NOMO-1 treated with DMSO at 0.1 percent for 48 hours (cell line): ENCODE data around the gene CD82.
A peak's percentile ranks its signal among the peaks of the same experiment; 100 is the strongest.
"Not testable (repeated sequence)": the region's sequence is repeated elsewhere in the genome, so short reads cannot be mapped to it uniquely, and the experiment has no call there.

Experiments
- DNase-seq: peaks from one replicate; lab custom pipeline; 2025; ENCODE audit not compliant: unreplicated experiment; lab: John Stamatoyannopoulos, UW

Gene CD82

DNA sequence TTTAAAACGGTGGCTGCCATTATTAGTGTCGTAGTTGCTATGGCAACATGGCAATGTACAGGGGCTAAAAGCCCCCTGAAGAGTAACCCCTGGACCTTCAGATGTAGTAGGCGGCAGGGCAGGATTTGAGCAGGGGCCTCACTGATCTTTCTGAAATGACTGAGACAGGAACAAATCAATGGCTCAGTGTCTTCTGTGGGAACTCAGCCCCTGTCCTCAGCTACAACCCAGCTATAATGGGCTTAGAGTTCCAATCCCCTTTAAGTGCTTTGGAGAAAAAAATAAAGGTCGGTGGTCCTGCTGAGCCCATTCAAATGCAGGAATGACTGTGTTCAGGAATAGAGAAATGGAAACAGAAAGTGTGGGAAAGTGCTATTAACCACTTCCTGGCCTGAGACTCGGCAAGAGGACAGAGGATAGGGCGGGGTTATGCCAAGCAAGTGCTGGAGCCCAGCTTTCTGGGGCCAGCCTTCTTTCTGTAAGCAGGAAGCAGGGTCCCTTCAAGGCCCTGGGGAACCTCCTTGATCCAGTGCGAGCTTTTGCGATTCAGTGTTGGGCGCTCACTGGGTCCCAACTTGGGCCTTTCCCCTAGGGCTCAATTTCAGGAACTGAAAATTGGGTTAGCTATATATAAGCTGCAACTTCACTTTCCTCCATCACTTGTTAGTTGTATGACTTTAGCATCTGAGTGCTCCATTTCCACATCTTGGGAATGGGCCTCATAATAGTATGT is 6.1 kb upstream of the CD82 start:
- peak; percentile 58 for DNase-seq

DNA sequence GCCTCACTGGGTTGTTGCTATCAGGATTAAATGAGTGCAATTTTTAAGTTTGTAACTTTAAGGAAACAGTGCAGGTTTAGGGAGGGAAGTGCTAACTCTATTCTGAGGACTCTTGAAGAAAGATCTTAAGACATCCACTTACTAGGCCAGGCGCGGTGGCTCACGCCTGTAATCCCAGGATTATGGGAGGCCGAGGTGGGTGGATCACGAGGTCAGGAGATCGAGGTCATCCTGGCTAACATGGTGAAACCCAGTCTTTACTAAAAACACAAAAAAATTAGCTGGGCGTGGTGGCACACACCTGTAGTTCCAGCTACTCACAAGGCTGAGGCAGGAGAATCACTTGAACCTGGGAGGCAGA is 5.5 kb upstream of the CD82 start:
- not testable (repeated sequence) for DNase-seq

DNA sequence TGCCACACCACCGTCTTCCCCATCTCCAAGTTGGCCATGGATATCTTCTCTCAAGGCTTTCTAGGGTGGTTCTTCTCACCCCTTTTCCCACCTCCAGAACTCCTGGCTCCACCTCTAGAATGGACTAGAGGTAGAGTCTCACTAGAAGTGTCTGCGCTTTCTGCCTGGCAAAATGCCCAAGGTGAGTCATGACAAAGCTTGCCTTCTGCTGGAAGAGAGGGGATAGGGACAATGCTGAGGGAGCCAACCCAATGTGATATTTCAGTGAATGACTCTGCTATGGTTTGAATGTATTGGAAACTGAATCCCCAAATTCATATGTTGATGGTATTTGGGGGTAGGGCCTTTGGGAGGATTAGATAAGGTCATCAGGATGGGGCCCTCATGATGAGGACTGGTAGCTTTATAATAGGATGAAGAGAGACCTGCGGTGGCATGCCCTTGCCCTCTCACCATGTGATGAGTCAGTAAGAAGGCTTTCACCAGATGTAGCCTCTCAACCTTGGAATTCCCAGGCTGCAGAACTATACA is 4.1 kb upstream of the CD82 start:
- DNase-seq: no peak

GRCh38 chr11:44561964-44562734 is 3.3 kb upstream of the CD82 start:
- no peak for DNase-seq

DNA sequence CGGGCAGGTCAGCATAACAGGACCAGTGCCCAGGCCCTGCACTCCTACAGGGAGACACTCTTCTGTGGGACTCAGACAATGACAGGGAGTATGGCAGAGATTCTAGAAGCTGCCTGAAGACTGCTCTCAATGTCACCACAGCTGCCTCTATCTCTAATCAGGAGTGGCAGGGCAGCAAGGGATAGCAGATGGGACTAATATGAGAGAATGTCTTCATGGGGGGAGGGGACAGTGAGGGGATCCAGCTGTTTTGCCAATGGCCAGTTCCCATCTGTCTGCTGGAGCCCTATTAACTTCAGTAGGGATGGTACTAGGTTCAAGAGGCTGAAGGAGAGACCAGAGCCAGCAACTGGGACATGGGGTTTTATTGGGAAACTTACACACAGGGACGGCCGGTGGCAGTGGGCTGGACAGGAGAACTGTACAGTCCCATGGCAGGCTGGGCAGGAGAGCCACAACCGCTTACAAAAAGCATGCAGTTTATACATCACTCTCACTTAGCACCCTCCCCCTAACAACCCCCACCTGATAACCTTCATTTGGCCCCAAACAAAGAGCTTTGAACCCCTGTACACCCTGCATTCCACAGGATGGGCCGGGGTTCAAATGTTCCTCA is 2.5 kb upstream of the CD82 start:
- DNase-seq: no peak

- DNase-seq: no peak
These were observed 1.8 kb upstream of the CD82 start for GRCh38 chr11:44563711-44564110.

- no peak for DNase-seq
These were observed 1.3 kb upstream of the CD82 start for GRCh38 chr11:44564166-44564565.

- DNase-seq: peak; percentile 41
These were observed 723 bp upstream of the CD82 start for GRCh38 chr11:44564670-44565210.

- DNase-seq: no peak
These were observed 788 bp downstream of the CD82 start for GRCh38 chr11:44565953-44566949.

- no peak for DNase-seq
These were observed 1.8 kb downstream of the CD82 start for GRCh38 chr11:44566952-44567875.

- no peak for DNase-seq
These were observed 2.4 kb downstream of the CD82 start for GRCh38 chr11:44567876-44568256.

DNA sequence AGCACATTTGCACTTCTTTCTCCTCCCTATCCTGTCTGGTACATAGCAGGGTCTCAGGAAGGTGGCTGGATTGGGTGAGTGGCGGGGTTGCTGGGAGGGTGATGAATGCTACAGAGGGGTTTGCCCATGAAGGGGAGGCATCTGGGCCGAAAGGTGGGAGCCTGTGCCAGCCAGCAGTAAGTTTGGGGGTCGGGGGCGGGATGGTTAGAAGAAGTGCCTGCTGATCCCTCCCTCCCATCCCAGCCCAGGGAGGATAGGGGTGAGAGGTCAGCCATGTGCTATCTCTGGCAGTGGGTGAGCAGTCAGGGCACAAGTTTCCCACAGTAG is 2.8 kb downstream of the CD82 start:
- DNase-seq: no peak

GRCh38 chr11:44568658-44569473 is 3.4 kb downstream of the CD82 start:
- peak; percentile 90 for DNase-seq

GRCh38 chr11:44570411-44571155 is 5.1 kb downstream of the CD82 start:
- no peak for DNase-seq

DNA sequence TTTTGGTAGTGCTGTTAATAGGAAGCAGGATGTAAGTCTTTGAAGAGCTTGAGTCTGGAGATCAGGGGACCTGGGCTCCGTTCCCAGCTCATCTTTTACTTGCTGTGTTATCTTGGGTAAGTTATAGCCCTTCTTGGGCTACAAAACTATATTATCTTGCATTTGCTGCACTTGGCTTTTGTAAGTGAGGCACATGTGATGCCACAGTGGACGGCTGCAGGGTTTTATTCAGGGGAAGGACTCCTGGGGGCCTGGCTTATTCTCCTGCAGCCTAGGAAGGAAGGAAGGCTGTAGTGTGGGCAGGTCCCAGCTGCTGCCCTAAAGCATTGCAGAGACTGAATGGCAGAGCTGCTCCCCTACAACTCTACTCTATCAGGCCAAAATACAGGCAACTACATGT is 6.4 kb downstream of the CD82 start:
- no peak for DNase-seq

DNA sequence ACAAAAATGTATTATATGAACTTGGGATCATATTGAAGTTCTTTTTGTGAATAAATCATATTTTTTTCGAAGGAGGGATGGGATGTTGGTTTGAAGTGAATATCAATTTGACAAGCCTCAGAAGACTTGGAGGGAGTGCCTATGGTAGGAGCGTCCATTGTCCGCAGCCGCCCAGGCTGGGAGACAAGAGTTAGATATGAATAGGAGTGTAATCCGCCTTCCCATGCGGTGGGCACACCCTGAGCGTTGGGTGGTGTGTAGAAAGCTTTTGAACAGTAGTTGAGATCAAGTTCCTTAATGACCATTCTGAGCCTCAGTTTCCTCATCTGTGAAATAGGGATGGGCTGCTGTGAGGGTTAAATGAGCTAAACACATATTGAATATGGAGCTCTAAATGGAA is 7.0 kb downstream of the CD82 start:
- DNase-seq: no peak

GRCh38 chr11:44572884-44573283 is 7.4 kb downstream of the CD82 start:
- DNase-seq: no peak

DNA sequence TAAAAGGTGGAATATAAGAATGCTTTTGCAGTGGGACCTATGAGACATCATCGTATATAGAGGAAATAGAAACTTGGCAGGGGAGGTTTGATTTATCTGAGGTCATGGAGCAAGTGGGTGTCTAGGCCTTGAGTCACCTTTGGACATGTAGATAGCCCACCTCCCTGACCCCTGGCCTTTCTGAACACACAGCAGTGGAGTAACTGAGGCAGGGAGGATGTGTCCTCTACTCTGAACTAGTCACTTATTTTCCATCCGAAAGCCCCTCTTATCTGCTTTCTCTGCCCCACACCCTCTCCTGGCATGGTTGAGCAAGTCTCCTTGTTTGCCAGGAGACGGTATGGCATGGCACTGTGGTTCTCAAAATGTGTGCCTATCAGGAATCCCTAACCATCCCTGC is 7.9 kb downstream of the CD82 start:
- no peak for DNase-seq
